Glutamatergic neuron (in vitro differentiated cells): ENCODE results near the gene TRDN. TPM values are rescaled to one million over a fixed set of nuclear protein-coding genes. Genes with fewer than 3 reads are reported as not detected.
"Not testable (repeated sequence)": the region's sequence is repeated elsewhere in the genome, so short reads cannot be mapped to it uniquely, and the experiment has no call there.

Experiments
- DNase-seq: peaks from one replicate; pipeline ENCODE4 v3.0.0; 2022
- H3K27ac Mint-ChIP-seq: one replicate; pipeline ENCODE4 v1.8.0; 2020; ENCODE audit warnings: mild to moderate bottlenecking, mixed read lengths, inconsistent platforms; ENCODE audit not compliant: unreplicated experiment
- H3K27me3 Mint-ChIP-seq: one replicate; pipeline ENCODE4 v1.8.0; 2020; ENCODE audit warnings: mild to moderate bottlenecking, moderate library complexity, mixed read lengths, inconsistent platforms; ENCODE audit not compliant: unreplicated experiment
- H3K36me3 Mint-ChIP-seq: one replicate; pipeline ENCODE4 v1.8.0; 2020; ENCODE audit warnings: mild to moderate bottlenecking, mixed read lengths, inconsistent platforms; ENCODE audit not compliant: unreplicated experiment
- H3K4me1 Mint-ChIP-seq: one replicate; pipeline ENCODE4 v1.8.0; 2020; ENCODE audit warnings: mild to moderate bottlenecking, low read depth, mixed read lengths, inconsistent platforms; ENCODE audit not compliant: unreplicated experiment
- H3K4me3 Mint-ChIP-seq: one replicate; pipeline ENCODE4 v1.8.0; 2020; ENCODE audit warnings: mild to moderate bottlenecking, mixed read lengths, inconsistent platforms; ENCODE audit not compliant: unreplicated experiment
- H3K9me3 Mint-ChIP-seq: one replicate; pipeline ENCODE4 v1.8.0; 2020; ENCODE audit warnings: mild to moderate bottlenecking, moderate library complexity, mixed read lengths, inconsistent platforms; ENCODE audit not compliant: unreplicated experiment
- CTCF ChIP-seq: fragments of 200-600 bp; sonication (generic); IDR thresholded peaks from one replicate; pipeline ENCODE4 v1.5.0; 2021; ENCODE audit not compliant: partially characterized antibody, unreplicated experiment
- total RNA-seq: library from RNA; stranded (reverse); fragmentation: NEBNext Ultra II Directional; extraction: Animal tissue kit (Norgen Biotek cat#: 25700); gene quantifications from one replicate; pipeline ENCODE4 v1.2.1, GENCODE V29; 2021; ENCODE audit not compliant: unreplicated experiment

TRDN gene
- total RNA-seq, 1 donor from 2014 or later: not detected

- Mint-ChIP-seq H3K36me3 (peaks cover 4% of the 10 kb centered on the region), H3K4me1 (peaks cover 3% of the 10 kb centered on the region), H3K27ac (no peak overlapping the region), H3K9me3 (no peaks in the 10 kb centered on the region), H3K4me3 (no peak overlapping the region), H3K27me3 (no peaks in the 10 kb centered on the region)
- TF ChIP-seq CTCF: no peak
- no peak for DNase-seq
Observed at GRCh38 chr6:123467392-123467791, 169.4 kb downstream of the TRDN start.

GRCh38 chr6:123462152-123462551 lies 174.6 kb downstream of the TRDN start:
- Mint-ChIP-seq H3K4me3 (no peak overlapping the region), H3K4me1 (no peaks in the 10 kb centered on the region), H3K27ac (no peak overlapping the region), H3K27me3 (no peaks in the 10 kb centered on the region), H3K9me3 (no peaks in the 10 kb centered on the region), H3K36me3 (no peaks in the 10 kb centered on the region)
- no peak for DNase-seq
- TF ChIP-seq CTCF: no peak

GRCh38 chr6:123458218-123458617 lies 178.5 kb downstream of the TRDN start:
- Mint-ChIP-seq H3K27ac (no peak overlapping the region), H3K4me1 (no peaks in the 10 kb centered on the region), H3K36me3 (no peaks in the 10 kb centered on the region), H3K4me3 (no peak overlapping the region), H3K9me3 (no peaks in the 10 kb centered on the region), H3K27me3 (no peaks in the 10 kb centered on the region)
- DNase-seq: no peak
- TF ChIP-seq CTCF: no peak

GRCh38 chr6:123456836-123457235 lies 179.9 kb downstream of the TRDN start:
- Mint-ChIP-seq H3K4me3 (no peak overlapping the region), H3K27ac (no peak overlapping the region)
- no peak for TF ChIP-seq CTCF

GRCh38 chr6:123454448-123454847 lies 182.3 kb downstream of the TRDN start:
- no peak overlapping the region for H3K27ac Mint-ChIP-seq

More at GRCh38 chr6:123456836-123457235, 179.9 kb downstream of the TRDN start:
- no peak for DNase-seq
- Mint-ChIP-seq H3K27me3 (no peaks in the 10 kb centered on the region), H3K36me3 (no peaks in the 10 kb centered on the region), H3K4me1 (no peaks in the 10 kb centered on the region), H3K9me3 (no peaks in the 10 kb centered on the region)

GRCh38 chr6:123453071-123453470 lies 183.7 kb downstream of the TRDN start:
- not testable (repeated sequence) for H3K9me3 Mint-ChIP-seq, H3K36me3 Mint-ChIP-seq, H3K27me3 Mint-ChIP-seq, H3K27ac Mint-ChIP-seq, H3K4me1 Mint-ChIP-seq, DNase-seq, H3K4me3 Mint-ChIP-seq

More at GRCh38 chr6:123454448-123454847, 182.3 kb downstream of the TRDN start:
- H3K4me3 Mint-ChIP-seq: no peak overlapping the region
- no peak for DNase-seq
- no peaks in the 10 kb centered on the region for H3K36me3 Mint-ChIP-seq
- peaks cover 1% of the 10 kb centered on the region for H3K9me3 Mint-ChIP-seq
- no peaks in the 10 kb centered on the region for H3K4me1 Mint-ChIP-seq
- H3K27me3 Mint-ChIP-seq: no peaks in the 10 kb centered on the region
- TF ChIP-seq CTCF: no peak
